ENCODE measurements around the gene RAPGEF5.

The RAPGEF5 gene

GRCh38 chr7:22378199-22378980, 21.4 kb upstream of the RAPGEF5 start:
- no peak for DNase-seq

DNA sequence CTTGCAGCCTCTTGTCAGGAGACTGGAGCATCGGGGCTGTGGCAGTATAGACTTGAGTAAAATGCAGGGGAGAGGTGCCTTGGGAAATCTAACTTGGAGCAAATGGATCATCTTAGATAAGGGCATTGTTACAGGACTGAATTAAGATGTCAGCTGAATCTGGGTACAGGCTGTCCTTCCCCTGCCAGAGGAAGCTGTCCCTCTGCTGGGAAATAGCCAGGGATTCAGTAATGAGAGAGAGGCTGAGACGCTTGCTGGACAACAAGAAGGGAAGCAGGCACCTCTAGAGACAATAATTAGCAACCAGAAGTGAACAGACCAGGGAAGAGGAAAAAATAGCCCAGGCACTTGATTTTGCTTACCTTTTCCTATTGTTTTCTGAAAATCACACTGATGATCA, 20.7 kb upstream of the RAPGEF5 start:
- no peak for DNase-seq

DNA sequence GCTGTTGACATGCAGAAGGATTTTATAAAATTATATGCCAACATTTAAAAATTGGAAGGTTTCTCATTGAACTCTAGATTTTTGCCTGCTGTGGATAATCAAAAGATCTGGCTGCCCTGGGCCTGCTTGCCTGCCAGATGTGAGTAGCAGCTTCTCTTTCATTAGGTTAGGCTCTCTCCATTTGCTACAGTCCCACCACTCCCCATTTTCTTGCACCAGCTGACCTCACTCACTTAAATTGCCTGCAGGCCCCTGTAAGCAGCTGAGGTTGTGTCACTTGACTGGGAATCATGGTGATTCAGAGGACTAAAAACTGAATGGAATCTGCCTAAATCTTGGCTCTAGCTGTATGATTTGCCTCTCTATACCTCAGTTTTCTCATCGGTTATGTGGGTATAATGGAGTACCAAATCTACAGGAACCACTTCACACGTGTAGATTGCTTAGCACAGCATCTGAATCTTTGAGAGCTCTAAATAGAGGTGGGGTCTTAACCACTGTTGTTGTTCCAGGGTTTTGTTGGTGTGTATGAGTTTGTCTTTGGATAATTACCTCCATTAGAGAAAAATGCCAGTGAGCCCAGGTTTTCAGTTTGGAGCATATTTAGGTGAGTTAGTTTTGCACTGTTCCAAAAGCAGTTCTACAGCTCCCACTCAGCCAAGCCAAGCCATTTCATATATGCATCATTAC, 18.6 kb upstream of the RAPGEF5 start:
- DNase-seq, result no peak

DNA sequence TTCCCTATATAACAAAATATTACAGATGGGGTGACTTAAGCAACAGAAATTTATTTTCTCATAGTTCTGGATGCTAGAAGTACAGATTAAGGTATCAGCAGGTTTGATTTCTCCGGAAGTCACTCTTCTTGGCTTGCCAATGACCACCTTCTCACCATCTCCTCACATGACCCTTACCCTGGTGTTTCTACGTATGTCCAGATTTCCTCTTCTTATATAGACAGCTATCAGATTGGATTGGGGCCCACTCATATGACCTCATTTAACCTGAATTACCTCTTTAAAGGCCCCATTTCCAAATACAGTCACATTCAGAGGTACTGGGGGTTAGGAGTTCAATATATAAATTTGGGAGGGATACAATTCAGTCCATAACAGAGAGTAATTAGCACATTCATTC, 17.0 kb upstream of the RAPGEF5 start:
- DNase-seq, result no peak

DNA sequence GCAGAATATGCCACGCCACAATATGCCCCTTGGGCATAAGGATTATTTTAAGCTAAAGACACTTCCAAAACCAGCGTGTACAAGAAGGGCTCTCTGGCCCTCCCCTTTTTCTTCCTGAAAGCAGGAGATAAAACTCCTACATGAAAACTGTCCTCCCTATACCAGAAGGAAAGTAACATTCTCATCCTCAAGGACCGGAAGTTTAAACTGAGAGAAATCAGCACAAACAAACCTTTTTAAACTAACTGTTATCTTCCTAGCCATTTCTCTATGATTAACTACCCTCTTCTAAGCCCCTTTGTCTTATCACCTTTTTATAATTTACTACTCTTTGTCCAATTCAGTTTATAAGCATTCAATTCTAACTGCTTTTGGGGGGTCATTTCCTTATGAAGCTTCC, 16.4 kb upstream of the RAPGEF5 start:
- DNase-seq, result no peak

GRCh38 chr7:22372863-22373262, 15.9 kb upstream of the RAPGEF5 start:
- DNase-seq, result no peak

DNA sequence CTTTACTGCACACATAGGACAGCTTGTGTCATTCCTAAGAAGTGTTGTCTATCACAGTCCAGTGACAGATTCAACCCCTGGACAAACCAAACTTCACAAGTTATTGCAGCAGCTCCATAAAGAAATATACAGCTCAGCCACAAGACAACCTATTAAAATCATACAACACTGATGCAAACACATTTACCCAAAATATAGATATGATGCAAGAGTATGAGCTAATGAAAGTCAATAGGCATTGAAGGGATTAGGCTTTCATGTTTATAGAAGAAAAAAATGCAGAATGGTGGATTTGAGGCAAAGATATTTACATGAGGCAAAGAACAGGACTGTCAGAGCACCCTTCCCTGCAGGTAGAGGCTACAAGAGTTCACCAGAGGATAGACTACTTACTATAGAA, 14.9 kb upstream of the RAPGEF5 start:
- no peak for DNase-seq

- peak; percentile 45 for DNase-seq
Observed at GRCh38 chr7:22364900-22365299, 7.9 kb upstream of the RAPGEF5 start.

DNA sequence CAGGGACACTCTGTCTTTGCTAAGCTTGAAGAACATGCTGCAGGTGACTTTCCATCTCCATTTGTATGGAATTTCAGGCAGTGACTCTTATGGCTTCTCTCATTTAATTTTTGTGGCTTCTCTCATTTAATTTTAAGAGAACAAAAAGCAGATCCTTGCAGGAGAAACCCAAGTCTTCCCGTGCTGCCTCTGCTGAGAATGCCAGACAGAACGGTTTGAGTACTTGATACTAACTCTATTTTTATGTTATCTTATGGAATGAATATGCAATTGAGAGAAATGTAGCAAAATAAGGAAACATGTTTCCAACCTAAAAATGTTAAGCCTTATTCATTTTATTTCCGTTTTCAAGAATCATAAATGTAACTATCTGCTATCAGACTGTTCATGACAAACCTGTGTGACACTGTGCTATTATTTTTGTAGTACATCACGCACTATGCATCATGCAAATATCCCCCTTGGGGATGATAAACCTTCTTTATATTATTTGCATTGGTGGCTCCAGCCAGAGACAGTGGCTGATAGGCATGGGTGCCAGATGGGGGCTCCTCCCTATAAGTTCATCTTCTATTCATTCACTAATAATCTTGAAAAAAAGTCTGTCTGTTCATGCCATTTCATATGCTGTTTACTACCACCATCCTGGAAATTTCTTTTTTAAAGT, 6.9 kb upstream of the RAPGEF5 start:
- no peak for DNase-seq

DNA sequence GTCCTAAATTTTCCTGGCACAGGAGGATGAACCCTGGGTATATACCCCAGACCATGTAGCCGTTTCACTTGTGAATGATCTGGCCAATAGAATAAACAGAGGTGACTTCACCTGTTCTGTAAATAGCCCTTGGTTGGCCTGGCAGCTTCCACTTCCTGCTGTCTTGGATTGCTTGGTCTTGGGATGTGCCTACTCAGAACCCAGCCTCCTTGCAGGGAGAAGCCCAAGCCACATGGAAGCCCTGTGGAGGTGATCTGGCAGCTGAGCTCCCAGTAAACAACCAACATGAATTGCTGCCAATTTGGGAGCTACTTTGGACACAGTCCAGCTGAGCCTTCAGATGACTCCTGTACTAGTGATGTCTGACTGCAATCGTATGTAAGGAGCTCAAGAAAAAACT, 4.8 kb upstream of the RAPGEF5 start:
- no peak for DNase-seq

- DNase-seq, result no peak
Observed at GRCh38 chr7:22361320-22361719, 4.4 kb upstream of the RAPGEF5 start.

GRCh38 chr7:22358820-22359697, 2.1 kb upstream of the RAPGEF5 start:
- no peak for DNase-seq

- peak; percentile 48 for DNase-seq
Observed at GRCh38 chr7:22357311-22358175, 589 bp upstream of the RAPGEF5 start.

GRCh38 chr7:22356010-22356691, 803 bp downstream of the RAPGEF5 start:
- DNase-seq, result peak; percentile 44

GRCh38 chr7:22355620-22356009, 1.3 kb downstream of the RAPGEF5 start:
- DNase-seq, result no peak

DNA sequence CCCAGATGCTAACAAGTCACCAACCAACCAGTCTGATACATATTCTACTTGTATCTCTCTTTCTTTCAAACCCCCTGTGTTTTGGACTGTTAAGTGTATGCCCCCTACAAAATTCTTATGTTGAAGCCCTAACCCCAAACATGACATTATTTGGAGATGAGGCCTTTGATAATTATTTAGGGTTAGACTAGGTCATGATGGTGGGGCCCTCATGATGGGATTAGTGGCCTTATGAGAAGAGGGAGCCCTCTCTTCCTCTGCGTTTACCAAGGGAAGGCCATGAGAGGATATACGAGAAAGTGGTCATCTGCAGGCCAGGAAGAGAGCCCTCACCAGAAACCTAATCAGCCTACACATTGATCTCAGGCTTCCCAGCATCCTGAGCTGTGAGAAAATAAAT, 2.5 kb downstream of the RAPGEF5 start:
- DNase-seq, result no peak

DNA sequence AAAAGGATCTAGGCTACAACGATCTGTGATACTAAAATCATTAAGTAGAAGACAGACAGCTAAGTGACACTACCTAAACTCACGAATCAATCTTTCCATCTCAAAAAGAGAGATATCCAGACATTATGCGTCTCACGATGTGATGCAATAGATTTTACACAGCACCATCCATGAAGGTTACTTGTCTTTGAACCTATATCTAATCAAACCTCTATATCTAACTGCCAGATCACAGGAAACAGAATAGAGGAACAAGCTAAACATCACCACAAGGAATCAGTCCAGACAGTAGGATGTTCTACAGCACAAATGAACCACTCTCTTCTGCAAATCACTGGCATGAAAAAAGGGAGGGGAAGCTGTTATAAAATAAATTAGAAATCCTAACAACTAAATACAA, 4.1 kb downstream of the RAPGEF5 start:
- DNase-seq, result no peak

DNA sequence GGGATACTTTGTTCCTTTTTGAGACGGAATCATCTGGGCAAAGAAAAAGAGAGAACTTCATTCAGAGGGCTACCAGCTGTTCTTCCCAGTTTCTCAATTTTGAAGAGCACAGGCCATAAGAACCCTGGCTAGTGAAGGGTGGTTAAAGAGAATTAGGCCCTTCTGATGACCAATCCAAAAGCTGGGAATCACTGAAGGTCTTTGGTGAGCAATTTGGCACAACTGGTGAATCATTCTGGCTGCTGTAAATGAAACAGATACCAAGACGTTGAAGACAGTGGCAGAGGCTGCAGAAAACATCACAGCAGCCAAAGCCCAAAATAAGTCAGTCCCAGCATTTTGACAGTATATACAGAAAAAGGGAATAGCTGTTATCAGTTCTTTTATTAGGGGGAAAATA, 5.1 kb downstream of the RAPGEF5 start:
- DNase-seq, result no peak

DNA sequence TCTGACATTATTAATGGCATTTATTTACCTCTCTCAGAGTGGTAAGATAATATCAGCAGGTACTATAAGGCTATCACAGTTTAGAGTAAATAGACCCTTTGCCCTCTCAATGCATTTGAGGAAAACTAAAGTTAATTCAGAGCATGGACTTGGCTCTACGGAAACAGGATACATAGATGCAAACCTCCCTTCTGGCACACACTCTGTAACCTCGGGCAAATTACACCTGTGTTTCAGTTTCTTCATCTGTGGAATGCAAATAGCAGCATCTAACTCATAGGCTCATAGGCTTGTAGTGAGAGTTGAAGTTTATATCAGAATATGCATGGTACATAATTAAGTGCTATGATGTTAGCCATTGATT, 5.6 kb downstream of the RAPGEF5 start:
- DNase-seq, result no peak

DNA sequence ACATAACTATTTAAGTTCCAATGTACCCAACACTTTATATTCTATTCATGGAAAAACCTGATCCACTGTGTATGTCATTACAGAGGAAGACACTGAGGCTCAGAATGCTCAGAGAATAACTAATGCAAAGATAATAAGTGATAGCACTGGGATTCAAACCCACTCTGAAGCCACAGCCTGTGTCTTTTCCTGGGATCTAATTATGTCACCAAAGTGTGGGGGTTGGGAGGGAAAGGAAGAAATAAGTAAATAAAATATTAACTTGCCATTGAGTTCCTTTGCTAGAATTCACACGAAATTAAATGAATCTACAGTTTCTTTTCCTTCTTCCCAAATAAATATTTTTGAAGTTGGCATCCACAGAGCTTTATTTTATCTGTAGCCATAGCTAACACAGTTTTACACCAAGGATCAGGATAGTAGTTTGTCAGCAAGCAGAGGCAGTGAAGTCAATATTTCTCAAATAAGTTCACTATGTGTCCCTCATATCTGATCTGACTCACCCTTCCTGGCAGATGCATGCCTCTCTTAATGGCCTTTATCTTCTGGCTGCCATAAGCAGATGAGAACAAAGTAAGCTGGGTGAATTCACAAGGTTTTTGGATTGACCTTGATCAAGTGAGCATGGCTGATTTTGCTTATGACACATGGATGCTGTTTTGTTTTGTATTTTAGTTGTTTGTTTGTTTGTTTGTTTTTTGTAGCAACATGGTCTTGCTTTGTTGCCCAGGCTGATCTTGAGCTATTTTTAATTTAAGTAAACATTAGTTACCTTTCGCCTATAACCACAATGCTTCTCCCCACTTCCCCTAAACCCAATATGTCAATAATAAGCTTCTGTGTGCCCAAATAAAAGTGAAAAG, 6.3 kb downstream of the RAPGEF5 start:
- no peak for DNase-seq

DNA sequence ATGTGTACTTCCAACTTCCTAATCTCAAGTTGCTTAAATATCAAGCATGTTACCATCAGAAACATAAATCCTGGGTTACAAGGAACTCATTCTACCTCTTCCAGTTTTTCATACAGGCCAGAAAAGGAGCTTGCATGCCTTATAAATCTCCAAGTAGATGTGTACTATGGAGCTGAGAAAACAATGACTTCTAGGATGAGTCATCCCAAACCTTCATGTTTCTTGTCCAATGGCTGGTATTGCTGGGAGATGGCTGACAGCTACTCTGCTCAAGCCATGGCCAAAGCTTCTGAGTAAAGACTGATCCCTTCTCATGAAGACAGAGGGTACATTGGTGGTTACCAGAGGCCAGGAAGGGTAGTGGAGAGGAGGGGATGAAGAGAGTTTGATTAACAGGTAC, 8.6 kb downstream of the RAPGEF5 start:
- no peak for DNase-seq

All from retina (tissue), 1 donor.